Gastroesophageal sphincter (tissue), 4 donors: ENCODE data around the gene ERBB4. TPM values are rescaled to one million over a fixed set of nuclear protein-coding genes. Genes with fewer than 3 reads are reported as not detected.

Source experiments
- ATAC-seq: fragments of 150-250 bp; one replicate; pipeline ENCODE4 v1.9.1; 2016; ENCODE audit warnings: mild to moderate bottlenecking, moderate library complexity
- H3K27ac ChIP-seq, 4 donors: fragments of 200-600 bp; sonication (generic) in 3 of 4; 1 replicate in 3 of 4; 2 replicates in 1 of 4; pipeline ENCODE4 v1.5.1; 2016 to 2019
- H3K27me3 ChIP-seq: fragments of 200-600 bp; sonication (generic); one replicate; pipeline ENCODE4 v1.5.1; 2019
- H3K36me3 ChIP-seq, 2 donors: fragments of 200-600 bp; sonication (generic); one replicate each; pipeline ENCODE4 v1.5.1; 2019; ENCODE audit warnings: control low read depth in 1 of 2
- H3K4me1 ChIP-seq, 3 donors: fragments of 200-600 bp; sonication (generic); 1 replicate in 2 of 3; 2 replicates in 1 of 3; pipeline ENCODE4 v1.5.1; 2016 to 2019; ENCODE audit warnings: control low read depth in 2 of 3
- H3K4me3 ChIP-seq, 2 donors: fragments of 200-600 bp; sonication (generic); one replicate each; pipeline ENCODE4 v1.5.1; 2019; ENCODE audit warnings: mild to moderate bottlenecking in 1 of 2, moderate library complexity in 1 of 2
- H3K9me3 ChIP-seq, 3 donors: fragments of 200-600 bp; sonication (generic); one replicate each; pipeline ENCODE4 v1.5.1; 2017 to 2019; ENCODE audit warnings: control low read depth in 2 of 3
- CTCF ChIP-seq, 4 experiments: fragments of 200-600 bp in 2 of 4; fragments of 450-650 bp in 2 of 4; sonication (generic) in 1 of 4; IDR thresholded peaks; one replicate each; pipeline ENCODE4 v1.5.1; 2017 to 2019; ENCODE audit warnings: antibody characterized with exemption in 4 of 4, mild to moderate bottlenecking in 2 of 4, moderate library complexity in 2 of 4
- EP300 ChIP-seq: sonication (generic); formaldehyde crosslinking; IDR thresholded peaks from one replicate; pipeline ENCODE4 v1.6.1; 2017; ENCODE audit warnings: antibody characterized with exemption, mild to moderate bottlenecking
- POLR2A ChIP-seq, 2 donors: fragments of 450-650 bp; IDR thresholded peaks; one replicate each; pipeline ENCODE4 v1.6.1; 2017; ENCODE audit warnings: antibody characterized with exemption in 2 of 2, mild to moderate bottlenecking in 2 of 2, moderate library complexity in 1 of 2
- POLR2AphosphoS5 ChIP-seq: sonication (generic); formaldehyde crosslinking; IDR thresholded peaks from one replicate; pipeline ENCODE4 v1.6.1; 2017; ENCODE audit warnings: antibody characterized with exemption
- WGBS, 2 donors: methylation state at CpG; one replicate each; pipeline ENCODE4 v1.1.5; 2018; ENCODE audit warnings: low coverage in 1 of 2; 5-methylcytosine and 5-hydroxymethylcytosine counted together
- total RNA-seq, 4 donors: library from RNA; depleted of rRNA; stranded (reverse); fragments of >200 nt; gene quantifications; one replicate each; pipeline ENCODE4 v1.1.0, GENCODE V29; 2016

ERBB4 gene
- total RNA-seq, 4 donors from 2014 or later = 0.16 to 0.92 (median 0.50) TPM

- no peak overlapping the region for H3K27ac ChIP-seq
- H3K9me3 ChIP-seq = no peaks in the 10 kb centered on the region
- 86 to 100% methylated on average over 1 of the region's 1 CpG for WGBS, 2 donors
- no peaks in the 10 kb centered on the region for H3K36me3 ChIP-seq
- ATAC-seq = no peak
- no peaks in the 10 kb centered on the region for H3K27me3 ChIP-seq
- TF ChIP-seq POLR2AphosphoS5 = no peak
- TF ChIP-seq EP300 = no peak
- H3K4me3 ChIP-seq = no peak overlapping the region
- H3K4me1 ChIP-seq = no peaks in the 10 kb centered on the region
Observed at GRCh38 chr2:212226114-212226513, 312.5 kb downstream of the ERBB4 start.

- H3K9me3 ChIP-seq = no peaks in the 10 kb centered on the region
- H3K27ac ChIP-seq = no peak overlapping the region
- no peak overlapping the region for H3K4me3 ChIP-seq
- H3K4me1 ChIP-seq = no peaks in the 10 kb centered on the region
- TF ChIP-seq POLR2A (IDR thresholded peaks at IDR 0.05) (no peak), POLR2AphosphoS5 (no peak), EP300 (no peak), CTCF (IDR thresholded peaks at IDR 0.05) (no peak)
- 55 to 66% methylated on average over 2 of the region's 2 CpGs for WGBS, 2 donors
- no peak for ATAC-seq
- H3K36me3 ChIP-seq = no peaks in the 10 kb centered on the region
- no peaks in the 10 kb centered on the region for H3K27me3 ChIP-seq
Observed at GRCh38 chr2:212223696-212224095, 314.9 kb downstream of the ERBB4 start.

GRCh38 chr2:212213191-212213590 is 325.4 kb downstream of the ERBB4 start:
- H3K27ac ChIP-seq = no peak overlapping the region
- TF ChIP-seq EP300 (no peak), POLR2A (IDR thresholded peaks at IDR 0.05) (no peak), CTCF (IDR thresholded peaks at IDR 0.05) (no peak), POLR2AphosphoS5 (no peak)
- ATAC-seq = no peak
- H3K9me3 ChIP-seq = no peaks in the 10 kb centered on the region
- no peak overlapping the region for H3K4me3 ChIP-seq
- WGBS, 2 donors = 40 to 50% methylated on average over 1 of the region's 1 CpG
- H3K36me3 ChIP-seq = no peaks in the 10 kb centered on the region
- H3K27me3 ChIP-seq = no peaks in the 10 kb centered on the region
- no peaks in the 10 kb centered on the region for H3K4me1 ChIP-seq

- Histone ChIP-seq H3K36me3 (no peaks in the 10 kb centered on the region), H3K27ac (no peak overlapping the region), H3K4me3 (no peak overlapping the region), H3K4me1 (no peaks in the 10 kb centered on the region), H3K27me3 (no peaks in the 10 kb centered on the region), H3K9me3 (no peaks in the 10 kb centered on the region)
- WGBS, 2 donors = 43 to 54% methylated on average over 1 of the region's 1 CpG
- ATAC-seq = no peak
- TF ChIP-seq EP300 (no peak), POLR2A (IDR thresholded peaks at IDR 0.05) (no peak), CTCF (IDR thresholded peaks at IDR 0.05) (no peak), POLR2AphosphoS5 (no peak)
Observed at GRCh38 chr2:212208467-212208866, 330.1 kb downstream of the ERBB4 start.

GRCh38 chr2:212197776-212198175 is 340.8 kb downstream of the ERBB4 start:
- Histone ChIP-seq H3K4me3 (no peak overlapping the region), H3K27me3 (no peaks in the 10 kb centered on the region), H3K9me3 (no peaks in the 10 kb centered on the region), H3K36me3 (no peaks in the 10 kb centered on the region), H3K27ac (no peak overlapping the region), H3K4me1 (no peaks in the 10 kb centered on the region)
- 74 to 75% methylated on average over 1 of the region's 1 CpG for WGBS, 2 donors
- ATAC-seq = no peak
- TF ChIP-seq EP300 (no peak), CTCF (IDR thresholded peaks at IDR 0.05) (no peak), POLR2A (IDR thresholded peaks at IDR 0.05) (no peak), POLR2AphosphoS5 (no peak)
